Subcutaneous adipose tissue (tissue), 4 donors: ENCODE data around the gene DTNBP1. TPM values are rescaled to one million over a fixed set of nuclear protein-coding genes. Genes with fewer than 3 reads are reported as not detected.

Source experiments
- CTCF ChIP-seq: fragments of 450-650 bp; IDR thresholded peaks from one replicate; pipeline ENCODE4 v1.5.1; 2016; ENCODE audit warnings: low read depth, mild to moderate bottlenecking, control low read depth, antibody characterized with exemption, moderate library complexity
- total RNA-seq, 4 donors: library from RNA; depleted of rRNA; stranded (reverse); fragments of >200 nt; gene quantifications; one replicate each; pipeline ENCODE4 v1.1.0, GENCODE V29; 2016

DTNBP1 gene
- total RNA-seq, 4 donors from 2014 or later, result 7.7 to 15.9 (median 12.5) TPM

GRCh38 chr6:15629487-15629886 is 33.3 kb downstream of the DTNBP1 start:
- no peak for TF ChIP-seq CTCF

- TF ChIP-seq CTCF, result no peak
Measured at GRCh38 chr6:15628499-15629131, 34.2 kb downstream of the DTNBP1 start.

GRCh38 chr6:15627821-15628220 is 35.0 kb downstream of the DTNBP1 start:
- TF ChIP-seq CTCF, result no peak

- no peak for TF ChIP-seq CTCF
Measured at GRCh38 chr6:15626878-15627674, 35.8 kb downstream of the DTNBP1 start.

GRCh38 chr6:15626160-15626559 is 36.7 kb downstream of the DTNBP1 start:
- no peak for TF ChIP-seq CTCF

- TF ChIP-seq CTCF, result no peak
Measured at GRCh38 chr6:15623276-15624116, 39.3 kb downstream of the DTNBP1 start.
